Nephron progenitor cell (in vitro differentiated cells): ENCODE measurements around the gene GPSM3.
"Not testable (repeated sequence)": the region's sequence is repeated elsewhere in the genome, so short reads cannot be mapped to it uniquely, and the experiment has no call there.

Source experiments
- DNase-seq: peaks from one replicate; pipeline ENCODE4 v3.0.0; 2021
- H3K27ac Mint-ChIP-seq: 2 replicates; pipeline ENCODE4 v1.8.0; 2021; ENCODE audit warnings: mild to moderate bottlenecking, moderate library complexity, mixed read lengths
- H3K27me3 Mint-ChIP-seq: 2 replicates; pipeline ENCODE4 v1.8.0; 2021; ENCODE audit warnings: mild to moderate bottlenecking, low read depth, mixed read lengths; ENCODE audit not compliant: poor library complexity
- H3K36me3 Mint-ChIP-seq: 2 replicates; pipeline ENCODE4 v1.8.0; 2021; ENCODE audit warnings: low read depth, mixed read lengths
- H3K4me1 Mint-ChIP-seq: 2 replicates; pipeline ENCODE4 v1.8.0; 2021; ENCODE audit warnings: mixed read lengths
- H3K4me3 Mint-ChIP-seq: 2 replicates; pipeline ENCODE4 v1.8.0; 2021; ENCODE audit warnings: mild to moderate bottlenecking, moderate library complexity, mixed read lengths
- H3K9me3 Mint-ChIP-seq: 2 replicates; pipeline ENCODE4 v1.8.0; 2021; ENCODE audit warnings: mild to moderate bottlenecking, moderate library complexity, mixed read lengths
- CTCF ChIP-seq: fragments of 200-600 bp; sonication (generic); IDR thresholded peaks from 2 replicates; pipeline ENCODE4 v1.5.0; 2021; ENCODE audit warnings: antibody characterized with exemption

The GPSM3 gene

GRCh38 chr6:32216285-32216684 is 23.8 kb upstream of the GPSM3 start:
- H3K9me3 Mint-ChIP-seq: no peaks in the 10 kb centered on the region
- no peaks in the 10 kb centered on the region for H3K4me1 Mint-ChIP-seq
- no peak for DNase-seq
- TF ChIP-seq CTCF: no peak
- H3K27me3 Mint-ChIP-seq: peaks cover 11% of the 10 kb centered on the region
- H3K27ac Mint-ChIP-seq: no peak overlapping the region
- no peaks in the 10 kb centered on the region for H3K36me3 Mint-ChIP-seq
- no peak overlapping the region for H3K4me3 Mint-ChIP-seq

DNA sequence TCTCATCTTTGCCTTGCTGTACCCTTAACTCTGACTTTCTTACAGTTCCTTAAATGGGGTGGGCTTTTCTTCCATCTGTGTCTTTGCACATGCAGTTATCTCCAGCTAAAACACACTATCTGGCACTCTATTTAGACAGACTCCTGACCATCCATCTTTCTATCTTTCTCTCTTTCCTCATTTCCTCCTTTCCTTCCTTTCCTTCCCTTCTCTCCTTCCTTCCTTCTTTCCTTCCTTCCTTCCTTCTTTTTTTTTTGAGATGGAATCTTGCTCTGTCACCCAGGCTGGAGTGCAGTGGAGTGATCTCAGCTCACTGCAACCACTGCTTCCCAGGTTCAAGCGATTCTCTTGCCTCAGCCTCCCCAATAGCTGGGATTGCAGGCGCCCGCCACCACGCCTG is 23.2 kb upstream of the GPSM3 start:
- Mint-ChIP-seq H3K27me3 (peaks cover 9% of the 10 kb centered on the region), H3K9me3 (no peaks in the 10 kb centered on the region), H3K36me3 (no peaks in the 10 kb centered on the region), H3K4me3 (no peak overlapping the region), H3K4me1 (no peaks in the 10 kb centered on the region), H3K27ac (peak overlapping the region; percentile 47)
- no peak for DNase-seq
- no peak for TF ChIP-seq CTCF

DNA sequence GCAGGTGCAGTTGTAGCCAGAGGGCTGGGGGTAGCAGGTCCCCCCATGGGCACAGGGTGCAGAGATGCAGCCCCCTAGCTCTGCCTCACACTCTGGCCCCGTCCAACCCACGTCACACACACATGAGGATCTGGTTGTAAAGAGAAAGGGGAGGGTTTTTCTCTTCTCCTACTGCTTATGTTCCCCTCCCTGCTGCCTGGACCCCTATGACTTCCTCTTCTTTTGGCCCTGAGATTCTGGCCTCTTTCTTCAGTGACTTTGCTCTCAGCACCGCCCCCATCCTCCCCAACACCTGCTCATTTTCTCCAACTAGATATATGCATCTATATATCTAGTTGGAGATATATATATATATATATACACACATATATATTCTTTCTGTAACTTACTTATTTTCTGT is 21.7 kb upstream of the GPSM3 start:
- no peak for TF ChIP-seq CTCF
- no peaks in the 10 kb centered on the region for H3K36me3 Mint-ChIP-seq
- DNase-seq: no peak

DNA sequence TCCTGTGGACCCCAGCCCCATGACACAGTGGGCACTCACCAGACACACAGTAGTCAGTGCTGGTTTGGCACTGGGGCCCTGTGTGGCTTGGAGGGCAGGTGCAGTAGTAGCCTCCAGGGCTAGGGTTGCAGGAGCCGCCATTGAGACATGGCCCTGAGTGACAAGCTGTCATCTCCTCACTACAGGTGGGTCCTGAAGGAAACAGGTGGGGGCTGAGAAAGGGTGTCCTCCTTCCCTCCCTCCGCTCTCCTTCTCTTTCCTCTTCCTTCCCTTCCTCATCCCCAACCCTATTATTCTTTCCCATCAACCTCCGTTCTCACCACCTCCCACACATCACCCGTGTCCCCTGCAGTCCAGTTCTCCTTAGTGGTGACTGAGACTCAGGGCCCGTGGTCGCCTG is 21.2 kb upstream of the GPSM3 start:
- Mint-ChIP-seq H3K4me1 (no peaks in the 10 kb centered on the region), H3K4me3 (no peak overlapping the region), H3K27me3 (peaks cover 10% of the 10 kb centered on the region), H3K9me3 (no peaks in the 10 kb centered on the region), H3K27ac (no peak overlapping the region), H3K36me3 (no peaks in the 10 kb centered on the region)
- DNase-seq: no peak
- TF ChIP-seq CTCF: no peak

More for the DNA sequence above, 21.7 kb upstream of the GPSM3 start:
- H3K27ac Mint-ChIP-seq: no peak overlapping the region
- H3K4me1 Mint-ChIP-seq: no peaks in the 10 kb centered on the region
- H3K4me3 Mint-ChIP-seq: no peak overlapping the region
- H3K27me3 Mint-ChIP-seq: peaks cover 10% of the 10 kb centered on the region
- no peaks in the 10 kb centered on the region for H3K9me3 Mint-ChIP-seq

DNA sequence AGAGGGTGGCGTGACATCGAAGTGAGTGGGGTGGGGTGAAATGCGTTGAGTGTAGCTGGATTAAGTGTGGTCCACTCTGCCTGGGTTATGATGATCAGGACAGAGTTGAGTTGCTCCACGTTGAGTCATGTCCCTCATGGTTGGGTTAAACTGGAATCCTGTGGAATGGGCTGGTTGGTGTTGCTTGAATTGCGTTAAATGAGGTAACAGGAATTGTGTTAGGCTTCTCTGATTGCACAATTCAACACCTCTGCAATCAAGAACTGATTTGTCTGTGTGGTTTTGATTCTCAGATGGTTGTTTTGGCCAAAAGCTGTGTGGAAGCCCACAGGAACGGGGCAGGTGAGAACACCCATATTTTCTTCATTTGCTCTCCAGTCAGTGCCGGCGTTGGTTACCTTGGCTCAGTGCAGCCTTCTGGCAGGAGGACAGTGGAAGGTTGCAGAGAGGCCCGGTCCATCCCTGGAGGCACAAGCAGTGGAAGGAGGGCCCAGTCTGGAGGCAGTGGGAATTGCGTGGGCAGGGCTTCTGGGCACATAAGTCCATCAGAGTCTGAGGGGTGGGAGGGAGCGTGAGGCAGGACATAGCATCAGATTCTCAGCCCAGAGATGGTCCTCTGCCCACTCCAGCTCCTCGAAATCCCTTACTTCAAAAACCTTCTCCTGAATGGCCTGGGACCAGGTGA is 19.8 kb upstream of the GPSM3 start:
- no peak for TF ChIP-seq CTCF

GRCh38 chr6:32211432-32211831 is 19.0 kb upstream of the GPSM3 start:
- not testable (repeated sequence) for H3K9me3 Mint-ChIP-seq, H3K36me3 Mint-ChIP-seq, H3K4me3 Mint-ChIP-seq, H3K27ac Mint-ChIP-seq, DNase-seq, H3K4me1 Mint-ChIP-seq
- peaks cover 11% of the 10 kb centered on the region for H3K27me3 Mint-ChIP-seq

More for the DNA sequence above, 19.8 kb upstream of the GPSM3 start:
- H3K27ac Mint-ChIP-seq: no peak overlapping the region
- no peak overlapping the region for H3K4me3 Mint-ChIP-seq
- H3K27me3 Mint-ChIP-seq: peaks cover 10% of the 10 kb centered on the region
- H3K36me3 Mint-ChIP-seq: no peaks in the 10 kb centered on the region
- H3K4me1 Mint-ChIP-seq: no peaks in the 10 kb centered on the region
- DNase-seq: no peak
- H3K9me3 Mint-ChIP-seq: no peaks in the 10 kb centered on the region
